ENCODE data around the gene PRDX6. TPM values are rescaled to one million over a fixed set of nuclear protein-coding genes. Genes with fewer than 3 reads are reported as not detected.

PRDX6 gene
- total RNA-seq, 1 experiment from 2014 or later = 533 TPM

DNA sequence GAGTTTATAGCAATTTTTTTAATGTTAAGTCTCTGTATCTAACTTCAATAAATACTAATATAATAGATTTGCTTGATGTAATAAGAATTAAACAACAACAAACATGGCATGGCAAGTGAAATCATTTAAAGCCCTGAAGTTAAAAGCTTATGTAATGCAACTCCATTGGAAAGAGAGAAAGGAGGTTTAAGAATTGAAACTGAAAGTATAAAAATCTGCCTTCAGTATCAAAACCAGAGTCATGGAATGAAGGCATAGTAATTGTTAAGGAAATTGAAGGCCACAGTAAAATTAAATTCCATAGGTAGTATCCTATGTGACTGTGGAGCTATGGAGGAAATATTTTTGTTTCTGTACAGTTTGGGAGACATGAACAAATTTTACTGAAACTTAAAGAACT is 55.1 kb downstream of the PRDX6 start:
- Histone ChIP-seq H3K23me2 (ENCODE audit: insufficient read length, low read depth, low read length, poor library complexity, severe bottlenecking) (no peaks in the 10 kb centered on the region), H2AK5ac (ENCODE audit: insufficient read length, low read length) (no peak overlapping the region), H2BK120ac (ENCODE audit: low read depth, low read length, poor library complexity, severe bottlenecking) (no peak overlapping the region), H2BK5ac (ENCODE audit: insufficient read length, low read length) (no peak overlapping the region), H3K9ac (ENCODE audit: extremely low read depth, insufficient read length, low read length) (no peak overlapping the region), H4K8ac (replicated peaks; ENCODE audit: insufficient read length, low read depth, low read length) (no peak overlapping the region), H4K91ac (ENCODE audit: insufficient read length, low read depth, low read length) (no peak overlapping the region), H3T11ph (ENCODE audit: low read length) (no peak overlapping the region), H3K27me3 (ENCODE audit: insufficient read depth, low read length) (no peaks in the 10 kb centered on the region), H2BK15ac (ENCODE audit: low read depth, low read length) (no peak overlapping the region), H3K79me2 (ENCODE audit: insufficient read depth, low read length) (no peaks in the 10 kb centered on the region), H3K4ac (ENCODE audit: low read depth, low read length) (no peak overlapping the region), H2AFZ (ENCODE audit: low read length) (no peak overlapping the region), H2BK20ac (ENCODE audit: low read depth, low read length, poor library complexity, severe bottlenecking) (no peak overlapping the region), H3K4me2 (ENCODE audit: insufficient read depth, insufficient read length, low read length) (no peak overlapping the region), H3K23ac (ENCODE audit: insufficient read length, low read depth, low read length) (no peak overlapping the region), H2BK12ac (ENCODE audit: insufficient read length, low read depth, low read length) (no peak overlapping the region), H3K56ac (ENCODE audit: insufficient read length, low read depth, low read length) (no peak overlapping the region), H3K18ac (ENCODE audit: insufficient read length, low read depth, low read length) (no peak overlapping the region), H4K20me1 (ENCODE audit: control insufficient read depth, insufficient read depth, insufficient read length) (no peaks in the 10 kb centered on the region), H3K4me1 (ENCODE audit: insufficient read depth, low read length) (peaks cover 6% of the 10 kb centered on the region; the same call in 1 of the 2 replicates), H3K9me3 (ENCODE audit: control insufficient read depth, low read depth, low read length) (no peaks in the 10 kb centered on the region), H3K79me1 (ENCODE audit: insufficient read depth, low read depth, low read length, poor library complexity, severe bottlenecking) (no peaks in the 10 kb centered on the region), H4K5ac (ENCODE audit: insufficient read length, low read depth, low read length) (no peak overlapping the region), H3K14ac (ENCODE audit: insufficient read depth, low read length) (no peak overlapping the region), H3K27ac (ENCODE audit: insufficient read length, low read depth, low read length) (no peak overlapping the region)
- H3K9me3 Mint-ChIP-seq = no peaks in the 10 kb centered on the region
- no peaks in the 10 kb centered on the region for H3K36me3 Mint-ChIP-seq (ENCODE audit: insufficient read depth in 1 of 3, low read depth in 3 of 3)
- H3K4me1 Mint-ChIP-seq = peaks cover 24 to 31% of the 10 kb centered on the region in 2 experiments
- H3K27me3 Mint-ChIP-seq (ENCODE audit: low read depth) = no peaks in the 10 kb centered on the region
- no peak for DNase-seq
- H3K27ac Mint-ChIP-seq = no peak overlapping the region
- no peak overlapping the region for H3K4me3 Mint-ChIP-seq
- TF ChIP-seq, protein P1, sequence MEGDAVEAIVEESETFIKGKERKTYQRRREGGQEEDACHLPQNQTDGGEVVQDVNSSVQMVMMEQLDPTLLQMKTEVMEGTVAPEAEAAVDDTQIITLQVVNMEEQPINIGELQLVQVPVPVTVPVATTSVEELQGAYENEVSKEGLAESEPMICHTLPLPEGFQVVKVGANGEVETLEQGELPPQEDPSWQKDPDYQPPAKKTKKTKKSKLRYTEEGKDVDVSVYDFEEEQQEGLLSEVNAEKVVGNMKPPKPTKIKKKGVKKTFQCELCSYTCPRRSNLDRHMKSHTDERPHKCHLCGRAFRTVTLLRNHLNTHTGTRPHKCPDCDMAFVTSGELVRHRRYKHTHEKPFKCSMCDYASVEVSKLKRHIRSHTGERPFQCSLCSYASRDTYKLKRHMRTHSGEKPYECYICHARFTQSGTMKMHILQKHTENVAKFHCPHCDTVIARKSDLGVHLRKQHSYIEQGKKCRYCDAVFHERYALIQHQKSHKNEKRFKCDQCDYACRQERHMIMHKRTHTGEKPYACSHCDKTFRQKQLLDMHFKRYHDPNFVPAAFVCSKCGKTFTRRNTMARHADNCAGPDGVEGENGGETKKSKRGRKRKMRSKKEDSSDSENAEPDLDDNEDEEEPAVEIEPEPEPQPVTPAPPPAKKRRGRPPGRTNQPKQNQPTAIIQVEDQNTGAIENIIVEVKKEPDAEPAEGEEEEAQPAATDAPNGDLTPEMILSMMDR (conservative IDR thresholded peaks at IDR 0.05) = no peak
